Measurements from ENCODE around the gene ADCY4. TPM values are rescaled to one million over a fixed set of nuclear protein-coding genes. Genes with fewer than 3 reads are reported as not detected.

The ADCY4 gene
- total RNA-seq, 1 experiment from 2014 or later, result 1.1 TPM

DNA sequence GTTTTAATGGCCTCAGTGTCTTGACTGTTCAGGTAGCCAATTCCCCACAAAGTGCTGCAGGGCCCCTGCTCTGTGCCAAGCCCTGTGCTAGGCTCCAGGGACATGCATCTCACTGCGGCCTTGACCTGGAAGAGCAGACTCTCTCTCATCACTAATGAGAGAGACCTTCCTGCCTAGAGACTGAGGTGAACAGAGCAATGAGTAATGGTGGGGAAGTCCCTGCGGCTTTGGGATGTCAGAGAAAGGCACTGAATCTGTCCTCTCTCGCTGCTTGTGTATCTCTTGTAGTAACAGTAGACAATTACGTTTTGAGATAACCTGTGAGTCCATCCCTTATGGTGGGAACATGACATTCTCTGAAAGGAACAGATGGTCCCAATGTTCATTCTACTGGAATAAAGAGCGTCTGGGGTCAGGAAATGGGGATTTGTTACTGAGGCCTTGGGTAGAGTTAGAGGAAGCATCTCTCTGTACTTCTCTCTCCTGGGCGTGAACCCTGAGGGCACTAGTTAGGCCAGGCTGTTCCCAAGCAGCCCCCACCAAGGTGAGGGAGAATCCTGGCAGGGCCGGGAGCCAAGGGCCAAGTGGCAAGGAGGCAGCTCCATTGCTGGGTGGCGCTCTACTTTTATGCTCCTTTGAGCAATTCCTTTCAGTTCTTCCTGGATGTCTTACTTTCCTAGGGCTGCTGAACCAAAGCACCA, 46.6 kb upstream of the ADCY4 start:
- no peak overlapping the region for H3K4me3 Mint-ChIP-seq
- H3K9me3 Mint-ChIP-seq, result no peaks in the 10 kb centered on the region
- DNase-seq (ENCODE audit: low spot score), result no peak
- peaks cover 28% of the 10 kb centered on the region for H3K4me1 Mint-ChIP-seq
- H3K27me3 Mint-ChIP-seq (ENCODE audit: low read depth), result no peaks in the 10 kb centered on the region; the same call in 1 of the 2 replicates
- H3K27ac Mint-ChIP-seq, result no peak overlapping the region
- TF ChIP-seq, protein P1, sequence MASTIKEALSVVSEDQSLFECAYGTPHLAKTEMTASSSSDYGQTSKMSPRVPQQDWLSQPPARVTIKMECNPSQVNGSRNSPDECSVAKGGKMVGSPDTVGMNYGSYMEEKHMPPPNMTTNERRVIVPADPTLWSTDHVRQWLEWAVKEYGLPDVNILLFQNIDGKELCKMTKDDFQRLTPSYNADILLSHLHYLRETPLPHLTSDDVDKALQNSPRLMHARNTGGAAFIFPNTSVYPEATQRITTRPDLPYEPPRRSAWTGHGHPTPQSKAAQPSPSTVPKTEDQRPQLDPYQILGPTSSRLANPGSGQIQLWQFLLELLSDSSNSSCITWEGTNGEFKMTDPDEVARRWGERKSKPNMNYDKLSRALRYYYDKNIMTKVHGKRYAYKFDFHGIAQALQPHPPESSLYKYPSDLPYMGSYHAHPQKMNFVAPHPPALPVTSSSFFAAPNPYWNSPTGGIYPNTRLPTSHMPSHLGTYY (CRISPR knock-in tag; IDR thresholded peaks at IDR 0.05), result no peak
- TF ChIP-seq, protein P2, sequence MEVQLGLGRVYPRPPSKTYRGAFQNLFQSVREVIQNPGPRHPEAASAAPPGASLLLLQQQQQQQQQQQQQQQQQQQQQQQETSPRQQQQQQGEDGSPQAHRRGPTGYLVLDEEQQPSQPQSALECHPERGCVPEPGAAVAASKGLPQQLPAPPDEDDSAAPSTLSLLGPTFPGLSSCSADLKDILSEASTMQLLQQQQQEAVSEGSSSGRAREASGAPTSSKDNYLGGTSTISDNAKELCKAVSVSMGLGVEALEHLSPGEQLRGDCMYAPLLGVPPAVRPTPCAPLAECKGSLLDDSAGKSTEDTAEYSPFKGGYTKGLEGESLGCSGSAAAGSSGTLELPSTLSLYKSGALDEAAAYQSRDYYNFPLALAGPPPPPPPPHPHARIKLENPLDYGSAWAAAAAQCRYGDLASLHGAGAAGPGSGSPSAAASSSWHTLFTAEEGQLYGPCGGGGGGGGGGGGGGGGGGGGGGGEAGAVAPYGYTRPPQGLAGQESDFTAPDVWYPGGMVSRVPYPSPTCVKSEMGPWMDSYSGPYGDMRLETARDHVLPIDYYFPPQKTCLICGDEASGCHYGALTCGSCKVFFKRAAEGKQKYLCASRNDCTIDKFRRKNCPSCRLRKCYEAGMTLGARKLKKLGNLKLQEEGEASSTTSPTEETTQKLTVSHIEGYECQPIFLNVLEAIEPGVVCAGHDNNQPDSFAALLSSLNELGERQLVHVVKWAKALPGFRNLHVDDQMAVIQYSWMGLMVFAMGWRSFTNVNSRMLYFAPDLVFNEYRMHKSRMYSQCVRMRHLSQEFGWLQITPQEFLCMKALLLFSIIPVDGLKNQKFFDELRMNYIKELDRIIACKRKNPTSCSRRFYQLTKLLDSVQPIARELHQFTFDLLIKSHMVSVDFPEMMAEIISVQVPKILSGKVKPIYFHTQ (CRISPR knock-in tag; IDR thresholded peaks at IDR 0.05), result no peak
- no peak for TF ChIP-seq SMAD4 (CRISPR knock-in tag; IDR thresholded peaks at IDR 0.05)
- TF ChIP-seq RORB (CRISPR knock-in tag; IDR thresholded peaks at IDR 0.05), result no peak
- no peak for TF ChIP-seq NR2C2 (CRISPR knock-in tag; IDR thresholded peaks at IDR 0.05)
- no peak for TF ChIP-seq GRHL2 (CRISPR knock-in tag; IDR thresholded peaks at IDR 0.05; ENCODE audit: insufficient replicate concordance, severe bottlenecking)
- TF ChIP-seq, protein P3, sequence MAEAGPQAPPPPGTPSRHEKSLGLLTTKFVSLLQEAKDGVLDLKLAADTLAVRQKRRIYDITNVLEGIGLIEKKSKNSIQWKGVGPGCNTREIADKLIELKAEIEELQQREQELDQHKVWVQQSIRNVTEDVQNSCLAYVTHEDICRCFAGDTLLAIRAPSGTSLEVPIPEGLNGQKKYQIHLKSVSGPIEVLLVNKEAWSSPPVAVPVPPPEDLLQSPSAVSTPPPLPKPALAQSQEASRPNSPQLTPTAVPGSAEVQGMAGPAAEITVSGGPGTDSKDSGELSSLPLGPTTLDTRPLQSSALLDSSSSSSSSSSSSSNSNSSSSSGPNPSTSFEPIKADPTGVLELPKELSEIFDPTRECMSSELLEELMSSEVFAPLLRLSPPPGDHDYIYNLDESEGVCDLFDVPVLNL (CRISPR knock-in tag; IDR thresholded peaks at IDR 0.05; ENCODE audit: borderline replicate concordance, low read depth), result no peak
- TF ChIP-seq ZNF121 (CRISPR knock-in tag; IDR thresholded peaks at IDR 0.05), result no peak
- no peak for TF ChIP-seq CREB1 (CRISPR knock-in tag; IDR thresholded peaks at IDR 0.05)
- no peak for TF ChIP-seq ATF1 (CRISPR knock-in tag; IDR thresholded peaks at IDR 0.05)
- TF ChIP-seq FOXJ3 (CRISPR knock-in tag; IDR thresholded peaks at IDR 0.05; ENCODE audit: borderline replicate concordance), result no peak
- TF ChIP-seq, protein P4, sequence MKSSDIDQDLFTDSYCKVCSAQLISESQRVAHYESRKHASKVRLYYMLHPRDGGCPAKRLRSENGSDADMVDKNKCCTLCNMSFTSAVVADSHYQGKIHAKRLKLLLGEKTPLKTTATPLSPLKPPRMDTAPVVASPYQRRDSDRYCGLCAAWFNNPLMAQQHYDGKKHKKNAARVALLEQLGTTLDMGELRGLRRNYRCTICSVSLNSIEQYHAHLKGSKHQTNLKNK (CRISPR knock-in tag; IDR thresholded peaks at IDR 0.05), result no peak
- TF ChIP-seq, protein P5, sequence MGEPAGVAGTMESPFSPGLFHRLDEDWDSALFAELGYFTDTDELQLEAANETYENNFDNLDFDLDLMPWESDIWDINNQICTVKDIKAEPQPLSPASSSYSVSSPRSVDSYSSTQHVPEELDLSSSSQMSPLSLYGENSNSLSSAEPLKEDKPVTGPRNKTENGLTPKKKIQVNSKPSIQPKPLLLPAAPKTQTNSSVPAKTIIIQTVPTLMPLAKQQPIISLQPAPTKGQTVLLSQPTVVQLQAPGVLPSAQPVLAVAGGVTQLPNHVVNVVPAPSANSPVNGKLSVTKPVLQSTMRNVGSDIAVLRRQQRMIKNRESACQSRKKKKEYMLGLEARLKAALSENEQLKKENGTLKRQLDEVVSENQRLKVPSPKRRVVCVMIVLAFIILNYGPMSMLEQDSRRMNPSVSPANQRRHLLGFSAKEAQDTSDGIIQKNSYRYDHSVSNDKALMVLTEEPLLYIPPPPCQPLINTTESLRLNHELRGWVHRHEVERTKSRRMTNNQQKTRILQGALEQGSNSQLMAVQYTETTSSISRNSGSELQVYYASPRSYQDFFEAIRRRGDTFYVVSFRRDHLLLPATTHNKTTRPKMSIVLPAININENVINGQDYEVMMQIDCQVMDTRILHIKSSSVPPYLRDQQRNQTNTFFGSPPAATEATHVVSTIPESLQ (CRISPR knock-in tag; IDR thresholded peaks at IDR 0.05), result no peak
- TF ChIP-seq HMGA2 (CRISPR knock-in tag; IDR thresholded peaks at IDR 0.05), result no peak
- no peak for TF ChIP-seq ZNF232 (CRISPR knock-in tag; IDR thresholded peaks at IDR 0.05)
- ATAC-seq, result no peak
- CTCF ChIA-PET, result interaction anchor here (1.0 to 1.2 kb wide), 3 partner anchors 15 to 49 kb away, joined by 3 to 7 read pairs (median 4); partner anchors contain the start of gene KHNYN
- POLR2A ChIA-PET, result no interaction called here
- no peaks in the 10 kb centered on the region for H3K36me3 Mint-ChIP-seq

DNA sequence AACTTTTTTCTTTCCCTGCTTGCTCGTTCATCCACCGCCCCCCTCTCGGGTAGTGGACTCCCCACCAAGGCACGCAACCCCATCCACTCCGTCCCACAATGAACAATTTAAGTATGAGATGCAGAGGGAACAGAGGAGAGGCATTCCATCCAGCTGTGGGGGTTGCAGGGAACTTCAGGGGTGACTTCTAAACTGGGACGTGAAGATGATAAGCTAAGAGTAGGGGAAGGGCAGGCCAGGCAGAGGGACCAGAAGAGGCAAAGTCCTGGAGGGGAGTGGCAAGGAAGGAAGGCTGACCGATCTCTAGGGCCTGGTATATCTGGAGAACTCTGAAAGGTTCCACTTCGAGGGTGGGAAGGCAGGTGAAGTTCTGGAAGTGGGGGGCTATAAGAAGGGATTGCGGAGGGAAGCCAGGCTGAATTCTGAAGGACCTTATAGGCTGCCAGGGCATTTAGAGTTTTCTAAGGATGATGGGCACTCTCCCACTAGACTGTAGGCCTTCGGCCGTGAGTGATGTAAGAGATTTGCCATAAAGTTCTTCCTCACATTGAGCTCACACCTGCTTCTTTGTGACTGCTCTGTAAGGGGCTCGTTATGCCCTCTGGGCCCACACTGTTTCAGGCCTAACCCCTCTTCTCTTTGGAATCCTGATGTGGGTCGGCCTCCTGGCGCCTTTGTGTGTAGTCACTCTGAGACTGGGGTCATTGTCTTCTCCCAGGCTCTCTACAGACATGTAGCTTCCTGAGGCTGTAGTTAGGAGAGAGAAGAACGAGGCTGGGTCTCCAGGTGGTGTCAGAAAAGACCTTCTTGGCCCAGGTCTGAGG, 45.2 kb upstream of the ADCY4 start:
- no peak for TF ChIP-seq CREB1 (CRISPR knock-in tag; IDR thresholded peaks at IDR 0.05)
- DNase-seq (ENCODE audit: low spot score) (no peak), ATAC-seq (no peak)
- ChIA-PET CTCF (interaction anchor here (0.9 to 6.8 kb wide), 5 partner anchors 8 to 138 kb away, joined by 3 to 55 read pairs (median 3); partner anchors contain the start of genes CBLN3, KHNYN and NYNRIN), POLR2A (interaction anchor here (0.6 kb wide), 1 partner anchor 12 kb away, joined by 3 read pairs; the partner anchor contains the start of gene NFATC4)
- H3K4me1 Mint-ChIP-seq, result peaks cover 42% of the 10 kb centered on the region
- H3K4me3 Mint-ChIP-seq, result no peak overlapping the region
- no peak overlapping the region for H3K27ac Mint-ChIP-seq
- H3K36me3 Mint-ChIP-seq, result no peaks in the 10 kb centered on the region
- H3K9me3 Mint-ChIP-seq, result no peaks in the 10 kb centered on the region
- H3K27me3 Mint-ChIP-seq (ENCODE audit: low read depth), result no peaks in the 10 kb centered on the region; the same call in 1 of the 2 replicates

Measured in WTC11 (cell line).